Measurements from ENCODE around the gene DNAH8.

DNA sequence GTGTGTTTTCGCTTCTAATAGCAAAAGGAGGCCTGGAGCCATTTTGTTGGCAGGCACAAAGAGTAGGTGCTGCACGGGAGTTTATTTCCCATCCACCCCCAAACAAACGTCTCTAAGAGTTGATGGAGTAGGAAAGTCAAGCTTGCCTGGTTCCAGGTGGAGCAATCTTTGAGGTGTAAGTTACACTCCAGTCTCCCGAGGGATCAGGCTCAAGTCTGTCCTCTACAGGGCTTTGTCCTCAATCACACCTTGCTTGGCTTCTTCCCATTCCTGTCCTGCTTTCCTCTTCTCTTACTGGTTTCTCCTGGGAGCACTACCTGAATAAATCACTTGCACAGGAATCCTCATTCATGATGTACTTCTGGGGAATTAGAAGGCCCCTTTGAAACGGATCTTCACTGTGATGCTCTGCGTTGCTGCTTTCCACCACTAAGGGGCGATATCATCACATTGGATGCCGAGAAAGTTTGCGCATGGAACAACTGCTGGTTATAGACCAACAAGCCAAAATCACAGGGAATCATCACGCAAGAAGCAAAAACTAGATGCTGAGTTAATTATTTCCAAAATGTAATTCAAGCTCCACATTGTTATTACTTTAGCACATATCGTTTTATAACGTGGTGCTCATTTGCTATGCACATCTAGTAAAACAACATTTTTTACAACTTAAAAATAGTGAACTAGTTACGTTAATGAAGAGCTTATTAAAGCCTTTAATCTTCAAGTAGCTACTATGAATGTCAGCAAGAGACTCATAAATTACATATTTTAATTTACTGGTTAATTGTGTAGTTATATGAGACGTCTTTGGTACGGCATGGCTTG lies 156.8 kb downstream of the DNAH8 start:
- peak; percentile 57 to 90 (median 78) for TF ChIP-seq CTCF (IDR thresholded peaks at IDR 0.05 in 8 of 11, conservative IDR thresholded peaks at IDR 0.05 in 3 of 11)
- no peak for TF ChIP-seq POLR2AphosphoS5 (IDR thresholded peaks at IDR 0.05)

Data from spleen (tissue), 7 donors.